ENCODE results near the gene RCAN2.

The RCAN2 gene

DNA sequence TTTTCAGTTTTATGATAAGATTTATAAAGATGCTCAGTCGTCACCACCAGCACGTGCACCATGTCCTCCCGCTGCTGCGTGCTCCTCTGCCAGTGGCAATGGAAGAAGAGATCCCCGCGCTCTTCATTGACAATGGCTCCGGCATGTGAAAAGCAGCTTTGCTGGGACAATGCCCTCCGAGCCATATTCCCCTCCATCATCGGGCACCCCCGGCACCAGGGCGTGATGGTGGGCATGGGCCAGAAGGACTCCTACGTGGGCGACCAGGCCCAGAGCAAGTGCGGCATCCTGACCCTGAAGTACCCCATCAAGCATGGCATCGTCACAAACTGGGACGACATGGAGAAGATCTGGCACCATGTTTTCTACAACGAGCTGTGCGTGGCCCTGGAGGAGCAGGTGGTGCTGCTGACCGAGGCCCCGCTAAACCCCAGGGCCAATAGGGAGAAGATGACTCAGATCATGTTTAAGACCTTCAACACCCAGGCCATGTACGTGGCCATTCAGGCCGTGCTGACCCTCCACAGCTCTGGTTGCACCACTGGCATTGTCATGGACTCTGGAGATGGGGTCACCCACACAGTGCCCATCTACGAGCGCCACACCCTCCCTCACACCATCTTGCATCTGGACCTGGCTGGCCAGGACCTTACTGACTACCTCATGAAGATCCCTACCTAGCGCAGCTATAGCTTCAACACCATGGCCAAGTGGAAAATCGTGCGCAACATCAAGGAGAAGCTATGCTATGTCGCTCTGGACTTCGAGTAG is 286.2 kb downstream of the RCAN2 start:
- DNase-seq: no peak

DNA sequence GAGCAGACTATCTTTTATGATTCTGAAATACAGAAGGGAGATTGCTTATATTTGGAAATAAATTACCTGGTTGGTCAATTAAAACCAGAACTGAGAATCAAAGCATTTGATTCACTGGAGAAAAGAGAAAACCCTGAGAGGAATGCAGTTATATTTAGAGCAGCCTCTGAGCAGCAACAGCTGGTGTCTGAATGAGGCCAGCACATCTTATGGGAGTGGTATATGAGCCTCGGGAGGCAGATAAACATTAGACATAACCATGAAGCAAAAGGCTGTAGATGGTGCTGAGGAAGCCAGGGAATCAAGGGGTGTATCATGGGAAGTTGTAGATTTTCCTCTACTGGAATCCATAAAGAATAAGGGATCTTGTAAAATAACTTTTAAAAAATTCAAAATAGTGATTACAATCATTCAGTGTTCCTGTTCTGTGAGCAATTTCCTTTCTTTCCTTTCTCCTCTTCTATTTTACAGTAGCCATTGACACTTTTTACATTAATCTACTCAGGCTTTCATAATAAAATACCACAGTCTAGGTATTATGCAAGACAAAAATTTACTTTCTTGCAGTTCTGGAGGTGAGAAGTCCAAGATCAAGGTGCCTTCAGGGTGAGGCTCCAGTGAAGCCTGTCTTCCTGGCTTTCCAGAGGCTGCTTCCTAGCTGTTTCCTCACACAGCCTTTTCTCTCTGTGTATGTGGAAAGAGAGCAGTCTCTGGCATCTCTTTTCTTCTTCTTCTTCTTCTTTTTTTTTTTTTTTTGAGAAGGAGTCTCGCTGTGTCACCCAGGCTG is 287.7 kb downstream of the RCAN2 start:
- DNase-seq: no peak

DNA sequence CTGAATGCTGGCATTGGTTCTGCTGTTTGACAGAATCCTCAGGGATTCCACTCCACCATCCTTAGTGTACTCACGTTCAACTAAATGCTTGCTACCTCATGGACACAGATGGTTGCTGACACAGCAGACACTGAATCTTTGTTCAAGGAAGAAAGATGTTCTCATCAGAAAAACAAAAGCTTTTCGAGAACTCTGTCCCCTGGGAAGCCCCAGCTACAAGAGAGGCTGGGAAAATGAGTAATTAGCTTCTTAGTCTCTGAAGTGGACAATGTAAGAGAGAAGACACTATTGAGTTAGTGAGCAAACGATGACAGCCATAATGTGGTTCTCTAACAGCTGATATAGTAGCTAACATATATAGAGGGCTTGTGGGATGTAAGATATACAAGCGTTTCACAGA is 289.5 kb downstream of the RCAN2 start:
- no peak for DNase-seq

DNA sequence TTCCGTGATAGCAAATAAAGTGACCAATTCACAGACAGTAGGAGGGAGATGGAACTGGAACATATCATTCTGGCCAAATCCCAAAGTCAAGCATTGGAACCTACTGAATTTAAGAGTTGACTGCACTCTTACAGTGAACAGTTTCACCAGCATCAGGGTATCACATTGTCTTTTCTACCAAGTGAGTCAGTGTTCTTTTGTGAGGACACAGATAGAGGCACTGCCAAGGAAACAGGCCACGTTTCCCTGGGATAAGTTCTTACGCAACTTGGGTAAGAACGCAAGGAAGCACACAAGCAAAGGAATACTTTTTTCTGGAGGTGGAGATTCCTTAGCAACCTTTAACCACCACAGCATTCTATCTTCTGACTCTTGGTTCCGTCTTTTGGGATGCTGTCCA is 291.9 kb downstream of the RCAN2 start:
- no peak for DNase-seq

DNA sequence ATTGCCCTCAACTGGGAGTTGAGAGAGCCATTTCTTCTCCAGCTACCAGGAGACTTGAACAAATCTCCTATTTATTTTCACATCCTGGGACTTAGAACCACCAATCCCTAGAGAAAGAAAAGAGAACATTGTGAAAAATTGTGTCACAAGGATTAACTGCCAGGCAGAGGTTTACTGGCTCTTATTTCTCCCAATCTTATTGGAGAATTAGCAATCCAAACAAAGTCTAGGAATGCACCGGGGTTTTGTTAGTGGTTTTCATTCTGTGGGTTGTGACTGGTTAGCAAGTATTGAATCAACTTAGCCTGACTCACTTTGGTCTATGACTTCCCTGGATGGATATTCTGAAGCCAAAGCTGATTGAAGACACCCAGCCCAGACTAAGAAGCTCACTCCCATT is 299.3 kb downstream of the RCAN2 start:
- no peak for DNase-seq

DNA sequence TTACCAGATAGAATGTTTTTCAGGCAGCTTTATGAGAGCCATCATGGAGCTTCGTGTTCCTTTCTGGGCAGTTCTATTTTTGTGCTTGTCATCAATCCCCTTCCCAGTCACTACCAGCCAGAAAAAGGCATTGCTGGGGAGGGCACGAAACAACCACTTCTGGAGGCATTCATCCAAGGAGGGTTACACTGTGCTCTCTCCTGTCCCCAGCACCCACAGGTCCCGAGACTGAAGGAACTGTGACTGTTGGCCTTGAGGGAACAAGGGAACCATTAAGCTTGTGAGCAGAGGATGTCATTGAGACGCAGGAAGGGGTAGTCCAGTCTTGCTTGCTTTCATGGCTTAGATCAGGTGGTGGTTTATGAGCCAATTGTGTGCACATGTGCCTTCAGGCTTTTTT is 300.4 kb downstream of the RCAN2 start:
- no peak for DNase-seq

DNA sequence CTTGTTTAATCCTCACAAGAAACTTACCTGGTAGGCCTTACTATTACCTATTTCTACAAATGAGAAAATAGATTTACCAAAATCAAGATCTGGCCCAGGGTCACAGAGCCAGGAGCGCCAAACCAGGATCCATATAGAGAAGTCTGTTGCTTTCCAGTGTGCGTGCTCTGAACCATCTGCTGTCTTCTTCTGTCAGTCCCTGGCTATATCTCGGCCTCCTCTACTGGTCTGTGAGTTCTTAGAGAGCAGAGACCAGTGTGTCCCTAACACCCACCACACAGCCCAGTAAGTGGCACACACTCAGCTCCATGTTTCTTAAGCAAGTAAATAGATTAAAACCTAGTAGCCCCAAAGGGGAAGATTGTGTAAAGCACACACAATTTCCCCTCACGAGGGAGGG is 301.5 kb downstream of the RCAN2 start:
- DNase-seq: no peak

DNA sequence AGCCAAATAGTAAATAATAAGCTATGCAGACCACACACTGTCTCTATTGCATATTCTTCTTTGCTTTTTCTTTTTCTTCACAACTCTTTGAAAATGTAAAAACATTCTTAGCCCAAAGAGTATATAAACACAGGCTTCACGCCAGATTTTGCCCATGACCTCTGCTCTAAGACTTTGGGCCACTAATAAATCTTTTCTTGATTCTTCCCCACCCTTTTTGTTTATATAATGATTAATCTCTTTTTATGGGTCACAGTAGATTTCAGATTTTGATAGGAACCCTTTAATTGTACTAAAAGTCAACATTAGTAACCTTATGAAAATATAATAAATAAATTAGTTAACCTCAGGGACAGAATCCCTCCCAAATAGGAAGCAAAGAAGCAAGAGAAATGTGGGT is 304.7 kb downstream of the RCAN2 start:
- DNase-seq: no peak

DNA sequence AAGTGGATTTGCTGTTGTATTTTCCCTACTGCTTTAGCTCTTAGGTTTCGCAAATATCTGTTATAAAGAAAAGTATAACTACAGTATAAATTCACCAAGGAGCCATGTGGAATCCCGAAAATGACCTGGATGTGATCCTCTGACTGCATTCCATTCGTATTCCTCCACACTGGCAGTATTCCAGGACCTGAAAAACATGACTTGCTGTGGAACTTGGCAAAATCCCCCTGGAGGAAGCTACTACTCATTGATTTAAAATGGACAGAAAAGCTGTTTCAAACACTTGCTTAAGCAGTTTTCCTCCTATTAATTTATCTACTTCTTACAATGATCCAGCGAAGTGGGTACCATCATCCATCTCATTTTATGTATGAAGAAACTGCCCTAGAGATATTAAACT is 307.1 kb downstream of the RCAN2 start:
- no peak for DNase-seq

DNA sequence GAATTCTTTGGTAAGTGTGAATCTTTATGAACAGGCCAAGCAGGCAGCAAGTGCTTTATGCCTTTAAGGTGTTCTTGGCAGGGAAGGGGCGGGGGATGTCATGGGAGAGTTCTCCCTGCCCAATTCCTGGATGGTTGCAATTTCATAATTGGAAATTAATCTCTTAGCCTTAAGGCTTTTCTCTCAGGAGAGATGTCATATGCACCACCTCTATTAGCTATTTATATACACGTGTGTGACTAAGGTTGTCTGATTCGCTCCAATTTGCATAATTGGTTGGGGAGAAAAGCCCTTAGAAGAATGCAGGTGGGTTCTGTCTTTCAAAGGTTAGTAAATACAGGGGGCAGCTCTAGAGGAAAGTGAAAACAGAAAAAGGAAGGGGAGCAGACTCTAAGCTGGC is 315.3 kb downstream of the RCAN2 start:
- no peak for DNase-seq

DNA sequence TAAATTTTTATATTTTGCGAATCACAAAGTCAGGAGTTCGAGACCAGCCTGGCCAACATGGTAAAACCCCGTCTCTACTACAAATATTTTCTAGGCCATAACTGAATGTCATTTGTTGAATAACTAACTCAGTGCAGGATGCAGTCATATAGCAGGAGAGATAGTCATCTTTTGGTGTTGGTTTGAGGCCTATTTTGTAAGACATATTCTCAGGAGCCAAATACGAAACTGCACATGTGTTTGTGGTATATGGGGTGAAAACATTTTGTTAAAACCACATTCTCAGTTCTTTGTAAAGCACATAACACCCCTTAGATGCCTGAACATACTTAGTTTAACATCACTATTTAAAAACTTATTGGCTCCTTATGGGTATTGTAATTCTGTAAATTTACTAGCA is 315.8 kb downstream of the RCAN2 start:
- peak; percentile 74 for DNase-seq

DNA sequence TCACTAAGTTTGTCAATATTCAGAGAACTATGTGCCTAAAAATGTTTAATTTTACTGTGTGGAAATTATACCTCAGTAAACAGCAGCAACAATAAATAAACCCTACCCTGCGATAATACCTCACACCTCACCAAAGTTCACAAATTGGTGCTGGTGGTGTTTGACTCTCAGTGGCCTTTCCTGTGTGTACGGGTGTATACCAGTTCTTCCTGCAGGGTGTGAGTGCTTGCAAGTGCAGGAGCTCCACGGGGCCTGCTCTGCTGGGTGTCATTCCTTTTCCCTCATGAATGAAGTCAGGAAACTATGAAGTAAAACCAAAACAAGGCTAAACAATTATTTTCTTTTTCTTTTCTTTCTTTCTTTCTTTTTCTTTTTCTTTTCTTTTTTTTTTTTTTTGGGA is 316.3 kb downstream of the RCAN2 start:
- no peak for DNase-seq

DNA sequence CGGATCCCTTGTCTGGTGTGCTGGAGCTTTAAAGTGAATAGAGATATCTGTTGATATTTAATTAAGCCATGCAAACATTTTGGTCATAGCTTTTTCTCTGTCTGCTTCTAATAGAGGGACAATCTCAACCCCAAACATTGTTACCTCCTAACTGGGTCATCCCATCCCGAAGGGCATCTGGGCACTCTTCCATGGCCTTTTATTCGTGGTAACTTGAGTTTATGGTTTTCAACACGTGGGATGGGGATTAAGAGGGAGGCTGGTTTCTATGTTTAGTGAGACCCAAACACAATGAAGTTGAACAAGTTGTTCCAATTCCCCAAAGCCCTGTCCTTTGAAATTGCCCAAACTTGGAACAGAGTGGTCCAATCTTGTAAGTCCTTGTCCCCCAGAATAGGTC is 319.1 kb downstream of the RCAN2 start:
- no peak for DNase-seq
